ENCODE results near the gene CLTA.

DNA sequence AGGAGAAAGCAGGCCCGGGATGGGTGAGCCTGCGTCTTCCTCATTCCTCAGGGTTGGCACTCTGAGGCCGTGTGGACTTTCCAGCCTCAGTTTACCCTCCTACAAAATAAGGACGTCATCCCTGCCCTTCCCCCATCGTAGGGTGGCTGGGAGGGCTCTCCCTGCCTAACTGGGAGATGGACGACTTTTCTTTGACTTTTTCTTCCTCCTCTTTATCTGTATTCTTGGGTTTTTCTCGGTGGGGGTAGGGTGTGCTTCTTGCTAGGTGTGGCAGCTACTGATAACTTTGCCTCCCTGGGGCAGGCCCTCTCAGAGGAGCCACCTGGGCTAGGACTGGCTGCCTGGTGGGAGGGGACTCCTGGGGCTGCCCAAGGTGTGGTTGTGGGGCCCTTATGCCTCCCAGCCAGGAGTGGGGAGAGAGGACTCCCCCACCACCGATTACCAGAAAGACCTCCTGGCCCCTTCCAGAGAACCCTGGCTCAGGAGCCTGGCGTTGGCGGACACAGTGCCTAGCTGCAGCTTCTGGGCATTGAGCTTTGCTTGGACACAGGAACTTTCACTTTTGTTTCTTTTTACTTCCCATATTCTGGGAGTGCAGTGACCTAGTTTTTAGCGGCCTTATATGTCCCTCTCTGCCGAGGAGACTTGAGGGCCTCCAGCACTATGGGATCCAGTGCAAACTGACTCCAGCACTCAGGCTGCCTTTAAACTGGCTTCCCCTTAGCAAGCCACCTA is 48.0 kb upstream of the CLTA start:
- TF ChIP-seq, protein P1, sequence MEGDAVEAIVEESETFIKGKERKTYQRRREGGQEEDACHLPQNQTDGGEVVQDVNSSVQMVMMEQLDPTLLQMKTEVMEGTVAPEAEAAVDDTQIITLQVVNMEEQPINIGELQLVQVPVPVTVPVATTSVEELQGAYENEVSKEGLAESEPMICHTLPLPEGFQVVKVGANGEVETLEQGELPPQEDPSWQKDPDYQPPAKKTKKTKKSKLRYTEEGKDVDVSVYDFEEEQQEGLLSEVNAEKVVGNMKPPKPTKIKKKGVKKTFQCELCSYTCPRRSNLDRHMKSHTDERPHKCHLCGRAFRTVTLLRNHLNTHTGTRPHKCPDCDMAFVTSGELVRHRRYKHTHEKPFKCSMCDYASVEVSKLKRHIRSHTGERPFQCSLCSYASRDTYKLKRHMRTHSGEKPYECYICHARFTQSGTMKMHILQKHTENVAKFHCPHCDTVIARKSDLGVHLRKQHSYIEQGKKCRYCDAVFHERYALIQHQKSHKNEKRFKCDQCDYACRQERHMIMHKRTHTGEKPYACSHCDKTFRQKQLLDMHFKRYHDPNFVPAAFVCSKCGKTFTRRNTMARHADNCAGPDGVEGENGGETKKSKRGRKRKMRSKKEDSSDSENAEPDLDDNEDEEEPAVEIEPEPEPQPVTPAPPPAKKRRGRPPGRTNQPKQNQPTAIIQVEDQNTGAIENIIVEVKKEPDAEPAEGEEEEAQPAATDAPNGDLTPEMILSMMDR (IDR thresholded peaks at IDR 0.05): no peak
- no peak for TF ChIP-seq EZH2 (IDR thresholded peaks at IDR 0.05; ENCODE audit: borderline replicate concordance, insufficient read depth, low read depth, low read length, poor library complexity, severe bottlenecking)

Measured in B cell (primary cell).